ENCODE measurements around the gene HCRT.
"Not testable (repeated sequence)": the region's sequence is repeated elsewhere in the genome, so short reads cannot be mapped to it uniquely, and the experiment has no call there.

HCRT gene

DNA sequence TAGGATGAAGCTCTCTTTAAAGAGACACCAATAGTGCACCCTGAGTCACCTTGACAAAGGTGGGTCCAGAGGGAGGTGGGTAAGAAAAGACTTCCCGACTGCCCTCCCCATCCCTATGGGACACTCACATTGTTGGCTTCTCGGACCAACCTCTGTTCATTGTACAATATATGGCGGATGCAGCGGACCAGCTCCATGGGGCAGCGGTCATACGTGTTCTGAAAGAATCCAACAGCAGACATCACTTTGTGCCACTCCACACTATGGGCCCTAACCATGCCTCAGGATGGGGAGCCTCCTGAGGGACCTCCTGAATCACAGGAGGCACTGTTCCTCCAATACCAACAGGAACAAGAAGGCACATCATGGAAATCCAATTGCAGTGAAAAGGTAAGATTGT is 39.4 kb upstream of the HCRT start:
- no peak for DNase-seq (ENCODE audit: low read depth)
- TF ChIP-seq, protein P1, sequence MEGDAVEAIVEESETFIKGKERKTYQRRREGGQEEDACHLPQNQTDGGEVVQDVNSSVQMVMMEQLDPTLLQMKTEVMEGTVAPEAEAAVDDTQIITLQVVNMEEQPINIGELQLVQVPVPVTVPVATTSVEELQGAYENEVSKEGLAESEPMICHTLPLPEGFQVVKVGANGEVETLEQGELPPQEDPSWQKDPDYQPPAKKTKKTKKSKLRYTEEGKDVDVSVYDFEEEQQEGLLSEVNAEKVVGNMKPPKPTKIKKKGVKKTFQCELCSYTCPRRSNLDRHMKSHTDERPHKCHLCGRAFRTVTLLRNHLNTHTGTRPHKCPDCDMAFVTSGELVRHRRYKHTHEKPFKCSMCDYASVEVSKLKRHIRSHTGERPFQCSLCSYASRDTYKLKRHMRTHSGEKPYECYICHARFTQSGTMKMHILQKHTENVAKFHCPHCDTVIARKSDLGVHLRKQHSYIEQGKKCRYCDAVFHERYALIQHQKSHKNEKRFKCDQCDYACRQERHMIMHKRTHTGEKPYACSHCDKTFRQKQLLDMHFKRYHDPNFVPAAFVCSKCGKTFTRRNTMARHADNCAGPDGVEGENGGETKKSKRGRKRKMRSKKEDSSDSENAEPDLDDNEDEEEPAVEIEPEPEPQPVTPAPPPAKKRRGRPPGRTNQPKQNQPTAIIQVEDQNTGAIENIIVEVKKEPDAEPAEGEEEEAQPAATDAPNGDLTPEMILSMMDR (conservative IDR thresholded peaks at IDR 0.05; ENCODE audit: control insufficient read depth, insufficient read depth, low read depth, low read length): no peak
- H3K4me3 ChIP-seq (ENCODE audit: control insufficient read depth, low read depth, low read length): no peak overlapping the region

DNA sequence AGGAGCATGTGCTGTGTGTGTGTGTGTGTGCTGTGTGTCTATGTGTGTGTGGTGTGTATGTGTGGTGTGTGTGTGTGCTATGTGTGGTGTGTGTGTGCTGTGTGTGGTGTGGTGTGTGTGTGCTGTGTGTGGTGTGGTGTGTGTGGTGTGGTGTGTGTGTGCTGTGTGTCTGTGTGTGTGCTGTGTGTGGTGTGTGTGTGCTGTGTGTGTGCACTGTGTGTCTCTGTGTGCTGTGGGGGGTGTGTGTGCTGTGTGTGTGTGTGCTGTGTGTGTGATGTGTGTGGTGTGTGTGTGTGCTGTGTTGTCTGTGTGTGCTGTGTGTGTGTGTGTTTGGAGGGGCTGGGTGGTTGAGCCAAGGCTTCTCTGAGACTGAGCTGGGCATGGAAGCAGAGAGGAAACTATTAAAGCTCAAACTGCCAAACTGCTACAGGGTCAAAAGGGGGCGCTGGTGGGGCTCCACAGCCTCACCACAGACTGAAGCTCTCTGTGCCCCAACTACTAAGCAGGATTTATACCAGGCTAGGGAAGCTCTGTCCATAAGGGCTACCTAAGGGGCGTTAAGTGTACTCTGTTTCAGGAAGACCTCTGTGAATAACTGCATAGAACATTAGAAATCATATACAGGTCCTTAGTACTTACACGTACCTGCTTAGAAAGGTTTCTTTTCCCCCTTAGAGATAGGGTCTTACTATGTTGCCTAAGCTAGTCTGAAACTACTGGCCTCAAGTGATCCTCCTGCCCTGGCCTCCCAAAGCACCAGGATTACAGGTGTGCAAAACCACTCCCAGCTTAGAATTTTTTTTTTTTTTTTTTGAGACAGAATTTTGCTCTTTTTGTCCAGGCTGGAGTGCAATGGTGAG is 36.9 kb upstream of the HCRT start:
- TF ChIP-seq, protein P1 (conservative IDR thresholded peaks at IDR 0.05; ENCODE audit: control insufficient read depth, insufficient read depth, low read depth, low read length): peak; percentile 81
- DNase-seq (ENCODE audit: low read depth): peak; percentile 60

GRCh38 chr17:42219280-42219679 is 34.0 kb upstream of the HCRT start:
- DNase-seq (ENCODE audit: low read depth); H3K4me3 ChIP-seq (ENCODE audit: control insufficient read depth, low read depth, low read length): not testable (repeated sequence)

More for the DNA sequence above, 36.9 kb upstream of the HCRT start:
- no peak overlapping the region for H3K4me3 ChIP-seq (ENCODE audit: control insufficient read depth, low read depth, low read length)

DNA sequence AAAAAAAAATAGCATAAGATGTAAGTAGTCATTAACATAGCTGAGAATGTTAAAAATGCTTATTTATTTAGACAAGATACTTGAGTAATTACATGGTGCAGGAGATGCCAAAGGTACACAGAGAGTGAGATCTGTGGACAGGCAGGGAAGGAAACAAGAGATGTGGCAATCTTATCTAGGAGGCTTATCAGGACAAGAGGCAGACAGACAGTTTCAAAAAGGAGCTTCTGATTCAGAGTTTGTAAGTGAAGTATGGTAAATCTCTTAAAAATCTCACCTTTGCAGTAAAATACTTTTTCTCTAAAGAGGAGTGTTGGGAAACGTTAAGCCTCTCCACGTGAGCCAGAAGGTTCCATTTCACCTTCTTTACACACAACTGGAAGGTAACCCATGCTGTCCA is 28.9 kb upstream of the HCRT start:
- H3K4me3 ChIP-seq (ENCODE audit: control insufficient read depth, low read depth, low read length): no peak overlapping the region
- DNase-seq (ENCODE audit: low read depth): no peak
- TF ChIP-seq, protein P1 (conservative IDR thresholded peaks at IDR 0.05; ENCODE audit: control insufficient read depth, insufficient read depth, low read depth, low read length): no peak

GRCh38 chr17:42212382-42212781 is 27.1 kb upstream of the HCRT start:
- DNase-seq (ENCODE audit: low read depth): no peak
- TF ChIP-seq, protein P1 (conservative IDR thresholded peaks at IDR 0.05; ENCODE audit: control insufficient read depth, insufficient read depth, low read depth, low read length): no peak
- H3K4me3 ChIP-seq (ENCODE audit: control insufficient read depth, low read depth, low read length): no peak overlapping the region

- peak; percentile 64 for DNase-seq (ENCODE audit: low read depth)
- H3K4me3 ChIP-seq (ENCODE audit: control insufficient read depth, low read depth, low read length): not testable (repeated sequence)
Measured at GRCh38 chr17:42211921-42212341, 26.7 kb upstream of the HCRT start.

- no peak overlapping the region for H3K4me3 ChIP-seq (ENCODE audit: control insufficient read depth, low read depth, low read length)
- DNase-seq (ENCODE audit: low read depth): peak; percentile 56
- TF ChIP-seq, protein P1 (conservative IDR thresholded peaks at IDR 0.05; ENCODE audit: control insufficient read depth, insufficient read depth, low read depth, low read length): no peak
Measured at GRCh38 chr17:42210046-42210445, 24.8 kb upstream of the HCRT start.

DNA sequence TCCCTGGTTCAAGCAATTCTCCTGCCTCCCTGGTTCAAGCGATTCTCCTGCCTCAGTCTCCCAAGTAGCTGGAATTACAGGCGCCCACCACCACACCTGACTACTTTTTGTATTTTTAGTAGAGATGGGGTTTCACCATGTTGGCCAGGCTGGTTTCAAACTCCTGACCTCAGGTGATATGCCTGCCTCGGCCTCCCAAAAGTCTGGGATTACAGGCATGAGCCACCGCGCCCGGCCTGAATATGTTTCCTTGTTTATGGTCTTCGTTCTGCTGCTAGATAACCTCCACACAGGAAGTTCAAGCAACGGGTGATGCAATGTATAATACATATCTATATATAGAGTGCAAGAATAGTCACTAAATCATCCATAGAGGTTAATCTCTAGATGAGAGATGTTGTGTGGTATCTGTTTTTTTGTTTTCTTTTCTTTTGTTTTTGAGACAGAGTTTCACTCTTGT is 20.9 kb upstream of the HCRT start:
- DNase-seq (ENCODE audit: low read depth); H3K4me3 ChIP-seq (ENCODE audit: control insufficient read depth, low read depth, low read length): not testable (repeated sequence)
